Large intestine (tissue), 3 donors: ENCODE data around the gene CA10. TPM values are rescaled to one million over a fixed set of nuclear protein-coding genes. Genes with fewer than 3 reads are reported as not detected.
A peak's percentile ranks its signal among the peaks of the same experiment; 100 is the strongest.

Source experiments
- DNase-seq, 2 donors: peaks; one replicate each; pipeline versions ENCODE4 v3.0.0 to v3.0.0-alpha.2; 2013
- H3K27ac ChIP-seq: one replicate; pipeline ENCODE4 v1.5.1; 2013; ENCODE audit warnings: low read length
- H3K27me3 ChIP-seq: 2 replicates; pipeline ENCODE4 v1.6.1; 2013; ENCODE audit warnings: low read length; ENCODE audit not compliant: control insufficient read depth, insufficient read depth
- H3K36me3 ChIP-seq: 2 replicates; pipeline ENCODE4 v1.6.1; 2013; ENCODE audit warnings: low read length; ENCODE audit not compliant: control insufficient read depth, insufficient read depth
- H3K4me1 ChIP-seq: one replicate; pipeline ENCODE4 v1.6.1; 2013; ENCODE audit warnings: low read length; ENCODE audit not compliant: control insufficient read depth, insufficient read depth
- H3K4me3 ChIP-seq: one replicate; pipeline ENCODE4 v1.5.1; 2013; ENCODE audit warnings: low read length
- H3K9me3 ChIP-seq: one replicate; pipeline ENCODE4 v1.6.1; 2013; ENCODE audit warnings: mild to moderate bottlenecking, low read depth, low read length, moderate library complexity; ENCODE audit not compliant: control insufficient read depth
- WGBS: methylation state at CpG from one replicate; pipeline ENCODE4 v1.1.5; 2013; ENCODE audit warnings: low lambda C conversion rate; ENCODE audit not compliant: insufficient coverage; 5-methylcytosine and 5-hydroxymethylcytosine counted together
- polyA plus RNA-seq: library from polyadenylated mRNA; unstranded; fragments of 120-200 nt; gene quantifications from one replicate; pipeline ENCODE4 v1.2.1, GENCODE V29; 2013

The CA10 gene
- polyA plus RNA-seq, 1 donor: 1.2 TPM

GRCh38 chr17:51807460-51807859 is 351.1 kb downstream of the CA10 start:
- H3K9me3 ChIP-seq: no peaks in the 10 kb centered on the region
- WGBS: 100% methylated on average over 2 of the region's 3 CpGs
- H3K36me3 ChIP-seq: no peaks in the 10 kb centered on the region
- H3K27ac ChIP-seq: no peak overlapping the region
- H3K27me3 ChIP-seq: no peaks in the 10 kb centered on the region
- no peak overlapping the region for H3K4me3 ChIP-seq
- no peak for DNase-seq
- H3K4me1 ChIP-seq: no peaks in the 10 kb centered on the region

GRCh38 chr17:51805765-51806164 is 352.7 kb downstream of the CA10 start:
- H3K4me1 ChIP-seq: no peaks in the 10 kb centered on the region
- H3K27me3 ChIP-seq: no peaks in the 10 kb centered on the region
- H3K27ac ChIP-seq: no peak overlapping the region
- H3K4me3 ChIP-seq: no peak overlapping the region
- H3K9me3 ChIP-seq: no peaks in the 10 kb centered on the region
- no CpG with 5 or more reads among the region's 1 CpG for WGBS
- DNase-seq: peak in 1 of 2 donors; percentile 8
- no peaks in the 10 kb centered on the region for H3K36me3 ChIP-seq

- Histone ChIP-seq H3K27ac (no peak overlapping the region), H3K27me3 (no peaks in the 10 kb centered on the region), H3K36me3 (no peaks in the 10 kb centered on the region), H3K9me3 (no peaks in the 10 kb centered on the region), H3K4me3 (no peak overlapping the region), H3K4me1 (no peaks in the 10 kb centered on the region)
- WGBS: no CpG with 5 or more reads among the region's 2 CpGs
- DNase-seq: peak in 1 of 2 donors; percentile 52
These were observed 353.3 kb downstream of the CA10 start for GRCh38 chr17:51805185-51805584.

- no peak for DNase-seq
- Histone ChIP-seq H3K4me3 (no peak overlapping the region), H3K4me1 (no peaks in the 10 kb centered on the region), H3K27ac (no peak overlapping the region), H3K9me3 (no peaks in the 10 kb centered on the region), H3K36me3 (no peaks in the 10 kb centered on the region), H3K27me3 (no peaks in the 10 kb centered on the region)
- no CpG with 5 or more reads among the region's 4 CpGs for WGBS
These were observed 355.4 kb downstream of the CA10 start for GRCh38 chr17:51803161-51803560.

- Histone ChIP-seq H3K36me3 (no peaks in the 10 kb centered on the region), H3K9me3 (no peaks in the 10 kb centered on the region), H3K4me1 (no peaks in the 10 kb centered on the region), H3K4me3 (no peak overlapping the region), H3K27me3 (no peaks in the 10 kb centered on the region), H3K27ac (no peak overlapping the region)
- WGBS: no CpG with 5 or more reads among the region's 1 CpG
- DNase-seq: no peak
These were observed 356.0 kb downstream of the CA10 start for GRCh38 chr17:51802544-51802943.

GRCh38 chr17:51801626-51802025 is 356.9 kb downstream of the CA10 start:
- no peak for DNase-seq
- H3K27ac ChIP-seq: no peak overlapping the region
- no peaks in the 10 kb centered on the region for H3K4me1 ChIP-seq
- H3K27me3 ChIP-seq: no peaks in the 10 kb centered on the region
- H3K4me3 ChIP-seq: no peak overlapping the region
- no peaks in the 10 kb centered on the region for H3K9me3 ChIP-seq
- no peaks in the 10 kb centered on the region for H3K36me3 ChIP-seq
- WGBS: no CpG with 5 or more reads among the region's 4 CpGs

GRCh38 chr17:51799981-51800380 is 358.5 kb downstream of the CA10 start:
- Histone ChIP-seq H3K36me3 (no peaks in the 10 kb centered on the region), H3K4me3 (no peak overlapping the region), H3K9me3 (no peaks in the 10 kb centered on the region), H3K27ac (no peak overlapping the region), H3K4me1 (no peaks in the 10 kb centered on the region), H3K27me3 (no peaks in the 10 kb centered on the region)
- 100% methylated on average over 4 of the region's 4 CpGs for WGBS
- DNase-seq: no peak

GRCh38 chr17:51799240-51799639 is 359.3 kb downstream of the CA10 start:
- DNase-seq: no peak
- Histone ChIP-seq H3K27me3 (no peaks in the 10 kb centered on the region), H3K4me1 (no peaks in the 10 kb centered on the region), H3K27ac (no peak overlapping the region), H3K9me3 (no peaks in the 10 kb centered on the region), H3K4me3 (no peak overlapping the region), H3K36me3 (no peaks in the 10 kb centered on the region)

GRCh38 chr17:51797150-51797549 is 361.4 kb downstream of the CA10 start:
- Histone ChIP-seq H3K4me1 (no peaks in the 10 kb centered on the region), H3K4me3 (no peak overlapping the region), H3K36me3 (no peaks in the 10 kb centered on the region), H3K27me3 (no peaks in the 10 kb centered on the region), H3K9me3 (no peaks in the 10 kb centered on the region), H3K27ac (no peak overlapping the region)
- WGBS: no CpG with 5 or more reads among the region's 14 CpGs
- DNase-seq: no peak

GRCh38 chr17:51796026-51796425 is 362.5 kb downstream of the CA10 start:
- WGBS: no CpG with 5 or more reads among the region's 5 CpGs
- H3K36me3 ChIP-seq: no peaks in the 10 kb centered on the region
- H3K27me3 ChIP-seq: no peaks in the 10 kb centered on the region
- DNase-seq: no peak
- no peaks in the 10 kb centered on the region for H3K9me3 ChIP-seq
- no peak overlapping the region for H3K27ac ChIP-seq
- H3K4me3 ChIP-seq: no peak overlapping the region
- H3K4me1 ChIP-seq: no peaks in the 10 kb centered on the region

GRCh38 chr17:51795401-51795800 is 363.1 kb downstream of the CA10 start:
- H3K9me3 ChIP-seq: no peaks in the 10 kb centered on the region
- no peak overlapping the region for H3K4me3 ChIP-seq
- H3K27ac ChIP-seq: no peak overlapping the region
- 60% methylated on average over 1 of the region's 1 CpG for WGBS
- DNase-seq: no peak
- H3K36me3 ChIP-seq: no peaks in the 10 kb centered on the region
- no peaks in the 10 kb centered on the region for H3K27me3 ChIP-seq
- no peaks in the 10 kb centered on the region for H3K4me1 ChIP-seq
